Activated CD8-positive, alpha-beta memory T cell treated with anti-CD3 and anti-CD28 coated beads, Interleukin-2, amount 50 U/mL, for 24 hours (primary cell): ENCODE data around the gene ECD.
"Not testable (repeated sequence)": the region's sequence is repeated elsewhere in the genome, so short reads cannot be mapped to it uniquely, and the experiment has no call there.

Source experiments
- DNase-seq: peaks from one replicate; pipeline ENCODE4 v3.0.0-alpha.2; 2020; ENCODE audit errors: extremely low read depth

Gene ECD

GRCh38 chr10:73159038-73159648, 8.7 kb downstream of the ECD start:
- no peak for DNase-seq

- DNase-seq = no peak
Measured at GRCh38 chr10:73156054-73156453, 11.8 kb downstream of the ECD start.

- no peak for DNase-seq
Measured at GRCh38 chr10:73152009-73152408, 15.8 kb downstream of the ECD start.

GRCh38 chr10:73150633-73151413, 17.0 kb downstream of the ECD start:
- not testable (repeated sequence) for DNase-seq

- no peak for DNase-seq
Measured at GRCh38 chr10:73141603-73142002, 26.2 kb downstream of the ECD start.

GRCh38 chr10:73139251-73139650, 28.6 kb downstream of the ECD start:
- no peak for DNase-seq

- DNase-seq = no peak
Measured at GRCh38 chr10:73136627-73137026, 31.2 kb downstream of the ECD start.

- DNase-seq = no peak
Measured at GRCh38 chr10:73134727-73135126, 33.1 kb downstream of the ECD start.

GRCh38 chr10:73131913-73132686, 35.7 kb downstream of the ECD start:
- DNase-seq = no peak

- no peak for DNase-seq
Measured at GRCh38 chr10:73131301-73131700, 36.5 kb downstream of the ECD start.

- no peak for DNase-seq
Measured at GRCh38 chr10:73126343-73126742, 41.5 kb downstream of the ECD start.

- DNase-seq = no peak
Measured at GRCh38 chr10:73119952-73120351, 47.9 kb downstream of the ECD start.

GRCh38 chr10:73119457-73119856, 48.4 kb downstream of the ECD start:
- no peak for DNase-seq

GRCh38 chr10:73117976-73118743, 49.6 kb downstream of the ECD start:
- no peak for DNase-seq

GRCh38 chr10:73116017-73116416, 51.8 kb downstream of the ECD start:
- DNase-seq = no peak

GRCh38 chr10:73113551-73113950, 54.3 kb downstream of the ECD start:
- DNase-seq = no peak

GRCh38 chr10:73112032-73112431, 55.8 kb downstream of the ECD start:
- not testable (repeated sequence) for DNase-seq

- DNase-seq = no peak
Measured at GRCh38 chr10:73110345-73110849, 57.4 kb downstream of the ECD start, which contains the start of gene NUDT13. NUDT13 (plus strand) TSS chr10:73110455; CDS start chr10:73114366, 3,911 bp downstream.

GRCh38 chr10:73109248-73109652, 58.6 kb downstream of the ECD start:
- not testable (repeated sequence) for DNase-seq

- no peak for DNase-seq
Measured at GRCh38 chr10:73106301-73106700, 61.5 kb downstream of the ECD start.

GRCh38 chr10:73099141-73099540, 68.7 kb downstream of the ECD start:
- no peak for DNase-seq

GRCh38 chr10:73097305-73097670, 70.5 kb downstream of the ECD start:
- DNase-seq = no peak
